ENCODE results near the gene TNS3. TPM values are rescaled to one million over a fixed set of nuclear protein-coding genes. Genes with fewer than 3 reads are reported as not detected.

The TNS3 gene
- polyA plus RNA-seq, 1 of the 3 experiments (the other 2 are of a cell fraction) = 72.3 TPM

DNA sequence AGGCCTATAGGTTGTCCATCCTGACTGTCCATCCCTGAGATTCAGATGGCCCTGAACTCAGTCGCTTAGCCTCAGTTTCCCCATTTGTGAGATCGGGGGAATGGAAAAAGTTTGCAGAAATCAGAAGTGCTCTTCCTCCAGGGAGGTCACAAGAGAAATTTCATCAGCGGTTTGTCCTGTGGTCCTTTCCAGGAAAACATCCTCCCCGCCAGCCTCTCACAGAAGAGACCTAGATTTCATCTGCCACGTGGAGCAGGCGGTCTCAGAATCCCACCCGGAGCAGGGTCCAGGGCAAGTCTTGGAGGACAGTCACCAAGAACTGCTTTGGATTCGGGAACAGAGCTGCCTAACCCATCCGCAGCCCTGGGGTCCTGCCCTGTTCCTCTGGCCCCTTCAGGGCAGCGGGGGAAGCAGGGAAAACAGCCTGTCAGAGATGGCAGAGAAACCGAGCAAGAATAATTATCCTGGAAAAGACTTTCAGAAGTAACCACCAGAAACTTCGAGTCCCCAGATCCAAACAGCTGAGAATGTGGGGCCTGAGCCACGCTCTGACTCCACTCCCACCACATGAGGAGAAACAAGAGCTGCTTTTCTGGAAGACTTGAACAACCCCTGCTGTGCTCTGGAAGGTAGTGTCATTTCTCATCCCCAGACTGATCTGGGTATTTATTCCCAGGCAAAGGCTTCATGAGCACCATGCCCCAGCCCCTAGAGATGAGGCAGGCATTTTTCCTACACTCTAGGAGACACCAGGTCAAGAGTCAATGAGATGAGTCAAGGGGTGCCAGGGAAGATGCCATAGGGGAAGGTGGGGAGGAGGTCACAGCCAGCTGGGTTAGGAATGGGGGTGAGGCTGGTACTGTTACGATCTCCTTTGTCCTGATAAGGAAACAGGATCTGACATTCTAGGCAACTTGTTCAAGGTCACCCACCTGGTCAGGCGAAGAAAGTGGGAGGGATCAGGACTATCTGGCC is 1.1 kb upstream of the TNS3 start:
- no peak overlapping the region for H3K4me3 ChIP-seq (ENCODE audit: low read depth in 2 of 2, low read length in 1 of 2)
- no peak for DNase-seq
- peaks cover 3% of the 10 kb centered on the region for H3F3A ChIP-seq (replicated peaks; ENCODE audit: insufficient read depth)
- POLR2A ChIA-PET = no interaction called here
- H3K9ac ChIP-seq = no peak overlapping the region
- peaks cover 6 to 8% of the 10 kb centered on the region in 2 experiments; a peak in 1 of 4 replicates for H3K4me1 ChIP-seq (ENCODE audit: control insufficient read depth in 1 of 2, insufficient read depth in 2 of 2, low read depth in 1 of 2, low read length in 1 of 2)
- CTCF ChIA-PET = interaction anchor here (2.1 kb wide), 1 partner anchor 316 kb away, joined by 7 read pairs; no protein-coding TSS in a partner anchor
- H3K27ac ChIP-seq (ENCODE audit: low read depth in 2 of 2, low read length in 1 of 2) = peak overlapping the region in 1 of 2 experiments; percentile 77; a peak in 2 of 4 replicates
- H3K27me3 ChIP-seq (ENCODE audit: insufficient read depth) = no peaks in the 10 kb centered on the region
- H3K9me2 ChIP-seq = no peaks in the 10 kb centered on the region
- no peaks in the 10 kb centered on the region for H4K20me1 ChIP-seq (ENCODE audit: insufficient read depth)
- H3K79me2 ChIP-seq (ENCODE audit: insufficient read depth) = peaks cover 38% of the 10 kb centered on the region
- H3K36me3 ChIP-seq (replicated peaks in 1 of 2; ENCODE audit: control insufficient read depth in 1 of 2, insufficient read depth in 2 of 2, low read length in 1 of 2) = peaks cover 6 to 12% of the 10 kb centered on the region in 2 experiments
- 79% methylated on average over 15 of the region's 15 CpGs for WGBS (ENCODE audit: low lambda C conversion rate)
- no peaks in the 10 kb centered on the region for H3K9me3 ChIP-seq
- no peak overlapping the region for H3K4me2 ChIP-seq
- H2AFZ ChIP-seq (ENCODE audit: low read depth) = no peak overlapping the region
- TF ChIP-seq EP300 (IDR thresholded peaks at IDR 0.05; ENCODE audit: borderline replicate concordance in 1 of 2, low read depth in 1 of 2, low read length in 1 of 2) (no peak), RCOR1 (IDR thresholded peaks at IDR 0.05; ENCODE audit: low read length) (no peak), FOSL2 (IDR thresholded peaks at IDR 0.05; ENCODE audit: borderline replicate concordance, low read depth) (no peak), EZH2phosphoT487 (IDR thresholded peaks at IDR 0.05; ENCODE audit: borderline replicate concordance, low read depth) (no peak), TEAD4 (IDR thresholded peaks at IDR 0.05; ENCODE audit: borderline replicate concordance, insufficient read depth) (no peak), MXI1 (IDR thresholded peaks at IDR 0.05; ENCODE audit: low read depth, low read length) (no peak), RFX5 (IDR thresholded peaks at IDR 0.05; ENCODE audit: low read length) (no peak), POLR2AphosphoS5 (IDR thresholded peaks at IDR 0.05; ENCODE audit: low read depth, low read length) (no peak), SIN3A (IDR thresholded peaks at IDR 0.05; ENCODE audit: borderline replicate concordance, low read depth, low read length) (no peak), RXRA (IDR thresholded peaks at IDR 0.05; ENCODE audit: borderline replicate concordance, low read depth) (no peak), TCF12 (IDR thresholded peaks at IDR 0.05) (no peak)
- TF ChIP-seq, protein P1, sequence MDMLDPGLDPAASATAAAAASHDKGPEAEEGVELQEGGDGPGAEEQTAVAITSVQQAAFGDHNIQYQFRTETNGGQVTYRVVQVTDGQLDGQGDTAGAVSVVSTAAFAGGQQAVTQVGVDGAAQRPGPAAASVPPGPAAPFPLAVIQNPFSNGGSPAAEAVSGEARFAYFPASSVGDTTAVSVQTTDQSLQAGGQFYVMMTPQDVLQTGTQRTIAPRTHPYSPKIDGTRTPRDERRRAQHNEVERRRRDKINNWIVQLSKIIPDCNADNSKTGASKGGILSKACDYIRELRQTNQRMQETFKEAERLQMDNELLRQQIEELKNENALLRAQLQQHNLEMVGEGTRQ (IDR thresholded peaks at IDR 0.05; ENCODE audit: borderline replicate concordance, low read depth, low read length) = no peak
- TF ChIP-seq, protein P2, sequence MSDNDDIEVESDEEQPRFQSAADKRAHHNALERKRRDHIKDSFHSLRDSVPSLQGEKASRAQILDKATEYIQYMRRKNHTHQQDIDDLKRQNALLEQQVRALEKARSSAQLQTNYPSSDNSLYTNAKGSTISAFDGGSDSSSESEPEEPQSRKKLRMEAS (IDR thresholded peaks at IDR 0.05; ENCODE audit: low read depth) = no peak
- TF ChIP-seq, protein P3, sequence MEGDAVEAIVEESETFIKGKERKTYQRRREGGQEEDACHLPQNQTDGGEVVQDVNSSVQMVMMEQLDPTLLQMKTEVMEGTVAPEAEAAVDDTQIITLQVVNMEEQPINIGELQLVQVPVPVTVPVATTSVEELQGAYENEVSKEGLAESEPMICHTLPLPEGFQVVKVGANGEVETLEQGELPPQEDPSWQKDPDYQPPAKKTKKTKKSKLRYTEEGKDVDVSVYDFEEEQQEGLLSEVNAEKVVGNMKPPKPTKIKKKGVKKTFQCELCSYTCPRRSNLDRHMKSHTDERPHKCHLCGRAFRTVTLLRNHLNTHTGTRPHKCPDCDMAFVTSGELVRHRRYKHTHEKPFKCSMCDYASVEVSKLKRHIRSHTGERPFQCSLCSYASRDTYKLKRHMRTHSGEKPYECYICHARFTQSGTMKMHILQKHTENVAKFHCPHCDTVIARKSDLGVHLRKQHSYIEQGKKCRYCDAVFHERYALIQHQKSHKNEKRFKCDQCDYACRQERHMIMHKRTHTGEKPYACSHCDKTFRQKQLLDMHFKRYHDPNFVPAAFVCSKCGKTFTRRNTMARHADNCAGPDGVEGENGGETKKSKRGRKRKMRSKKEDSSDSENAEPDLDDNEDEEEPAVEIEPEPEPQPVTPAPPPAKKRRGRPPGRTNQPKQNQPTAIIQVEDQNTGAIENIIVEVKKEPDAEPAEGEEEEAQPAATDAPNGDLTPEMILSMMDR (IDR thresholded peaks at IDR 0.05) = no peak
- TF ChIP-seq, protein P4, sequence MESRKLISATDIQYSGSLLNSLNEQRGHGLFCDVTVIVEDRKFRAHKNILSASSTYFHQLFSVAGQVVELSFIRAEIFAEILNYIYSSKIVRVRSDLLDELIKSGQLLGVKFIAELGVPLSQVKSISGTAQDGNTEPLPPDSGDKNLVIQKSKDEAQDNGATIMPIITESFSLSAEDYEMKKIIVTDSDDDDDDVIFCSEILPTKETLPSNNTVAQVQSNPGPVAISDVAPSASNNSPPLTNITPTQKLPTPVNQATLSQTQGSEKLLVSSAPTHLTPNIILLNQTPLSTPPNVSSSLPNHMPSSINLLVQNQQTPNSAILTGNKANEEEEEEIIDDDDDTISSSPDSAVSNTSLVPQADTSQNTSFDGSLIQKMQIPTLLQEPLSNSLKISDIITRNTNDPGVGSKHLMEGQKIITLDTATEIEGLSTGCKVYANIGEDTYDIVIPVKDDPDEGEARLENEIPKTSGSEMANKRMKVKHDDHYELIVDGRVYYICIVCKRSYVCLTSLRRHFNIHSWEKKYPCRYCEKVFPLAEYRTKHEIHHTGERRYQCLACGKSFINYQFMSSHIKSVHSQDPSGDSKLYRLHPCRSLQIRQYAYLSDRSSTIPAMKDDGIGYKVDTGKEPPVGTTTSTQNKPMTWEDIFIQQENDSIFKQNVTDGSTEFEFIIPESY (IDR thresholded peaks at IDR 0.05; ENCODE audit: borderline replicate concordance, low read depth) = no peak
- TF ChIP-seq, protein P5, sequence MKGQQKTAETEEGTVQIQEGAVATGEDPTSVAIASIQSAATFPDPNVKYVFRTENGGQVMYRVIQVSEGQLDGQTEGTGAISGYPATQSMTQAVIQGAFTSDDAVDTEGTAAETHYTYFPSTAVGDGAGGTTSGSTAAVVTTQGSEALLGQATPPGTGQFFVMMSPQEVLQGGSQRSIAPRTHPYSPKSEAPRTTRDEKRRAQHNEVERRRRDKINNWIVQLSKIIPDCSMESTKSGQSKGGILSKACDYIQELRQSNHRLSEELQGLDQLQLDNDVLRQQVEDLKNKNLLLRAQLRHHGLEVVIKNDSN (IDR thresholded peaks at IDR 0.05; ENCODE audit: borderline replicate concordance, low read depth) = no peak

All from SK-N-SH (cell line).